HepG2 (cell line): ENCODE data around the gene SMIM21. TPM values are rescaled to one million over a fixed set of nuclear protein-coding genes. Genes with fewer than 3 reads are reported as not detected.

Source experiments
- ATAC-seq: fragments of 200-7000 bp; cut with Tn5 transposase; 3 replicates; pipeline ENCODE4 v1.9.1; 2020; ENCODE audit warnings: mild to moderate bottlenecking, moderate library complexity
- Bru-seq: library from RNA; stranded (reverse); fragments of 400-500 nt; gene quantifications from one replicate; lab custom pipeline; 2021; lab: Mats Ljungman, UMichigan
- BruChase-seq, 2 experiments: library from RNA; stranded (reverse); fragments of 400-500 nt; gene quantifications; one replicate each; lab custom pipeline; 2021; lab: Mats Ljungman, UMichigan
- BruUV-seq: library from RNA; stranded (reverse); fragments of 400-500 nt; replicated peaks from 2 replicates; lab custom pipeline; 2021; lab: Mats Ljungman, UMichigan
- CTCF ChIA-PET: fragments of 300-600 bp; formaldehyde crosslinking; extraction: SDS; loops from one replicate; lab custom pipeline; 2021; ENCODE audit warnings: low total read pairs, inconsistent platforms, low intra/inter-chr PET ratio; lab: Yijun Ruan, JAX
- POLR2A ChIA-PET: fragments of 350-600 bp; sonication (Branson Sonifier 250); formaldehyde crosslinking; loops from one replicate; lab custom pipeline; 2020; ENCODE audit warnings: antibody characterized with exemption, inconsistent platforms; lab: Yijun Ruan, JAX
- DNase-seq: peaks from one replicate; pipeline ENCODE4 v3.0.0-alpha.2; 2015; ENCODE audit warnings: low spot score
- FAIRE-seq: peaks from 3 replicates; lab custom pipeline; 2011; peaks lifted over from hg19 to GRCh38; lab: Jason Lieb, UNC
- H2AFZ ChIP-seq: one replicate; pipeline ENCODE4 v1.6.1; 2011; ENCODE audit warnings: low read length, inconsistent platforms
- H3K27ac ChIP-seq: fragments of 300-600 bp; 3 replicates; pipeline ENCODE4 v1.8.0; 2011; ENCODE audit warnings: mixed run types, mild to moderate bottlenecking, mixed read lengths, low read length, inconsistent platforms; ENCODE audit not compliant: insufficient read depth; ENCODE audit errors: extremely low read length
- H3K27me3 ChIP-seq, 2 experiments: fragments of 200-600 bp in 1 of 2; 2 replicates in 1 of 2; 3 replicates in 1 of 2; pipeline versions ENCODE4 v1.6.0 to v1.8.0; 2011; ENCODE audit warnings: low read length in 2 of 2, mild to moderate bottlenecking in 2 of 2, moderate library complexity in 2 of 2, inconsistent platforms in 1 of 2; ENCODE audit not compliant: insufficient read depth in 2 of 2, control insufficient read depth in 1 of 2
- H3K36me3 ChIP-seq, 2 experiments: fragments of 200-600 bp in 1 of 2; replicated peaks in 1 of 2; 2 replicates in 1 of 2; 3 replicates in 1 of 2; pipeline versions ENCODE4 v1.5.1 to v1.8.0; 2011; ENCODE audit warnings: low read length in 2 of 2, inconsistent platforms in 1 of 2; ENCODE audit not compliant: insufficient read depth in 2 of 2, control insufficient read depth in 1 of 2
- H3K4me1 ChIP-seq: 2 replicates; pipeline ENCODE4 v1.5.1; 2012; ENCODE audit warnings: low read length, inconsistent platforms; ENCODE audit not compliant: insufficient read depth
- H3K4me2 ChIP-seq: 2 replicates; pipeline ENCODE4 v1.6.0; 2011; ENCODE audit warnings: low read depth, low read length, inconsistent platforms
- H3K4me3 ChIP-seq, 3 experiments: fragments of 200-600 bp in 1 of 3; sonication (generic), shearing (Covaris generic) in 1 of 3; replicated peaks in 1 of 3; 2 replicates each; pipeline ENCODE4 v1.5.1; 2011 to 2016; ENCODE audit warnings: low read length in 3 of 3, inconsistent platforms in 2 of 3, low read depth in 2 of 3, mild to moderate bottlenecking in 2 of 3, control low read depth in 1 of 3, mixed read lengths in 1 of 3; ENCODE audit not compliant: insufficient read depth in 1 of 3
- H3K79me2 ChIP-seq: one replicate; pipeline ENCODE4 v1.6.1; 2011; ENCODE audit warnings: low read length, inconsistent platforms; ENCODE audit not compliant: insufficient read depth
- H3K9ac ChIP-seq: 2 replicates; pipeline ENCODE4 v1.6.0; 2011; ENCODE audit warnings: mild to moderate bottlenecking, low read depth, low read length, inconsistent platforms; ENCODE audit not compliant: insufficient read depth
- H3K9me3 ChIP-seq: 2 replicates; pipeline ENCODE4 v1.5.1; 2012; ENCODE audit warnings: mild to moderate bottlenecking, low read length
- H4K20me1 ChIP-seq: 2 replicates; pipeline ENCODE4 v1.6.0; 2011; ENCODE audit warnings: inconsistent platforms, mild to moderate bottlenecking, low read length, moderate library complexity; ENCODE audit not compliant: insufficient read depth
- IKZF1 ChIP-seq: fragments of 450-650 bp; IDR thresholded peaks from 2 replicates; pipeline ENCODE4 v1.7.1; 2016
- JARID2 ChIP-seq: sonication (generic); formaldehyde crosslinking; IDR thresholded peaks from 2 replicates; pipeline ENCODE4 v1.8.1; 2023; ENCODE audit warnings: missing genetic modification reagents, inconsistent platforms; ENCODE audit not compliant: insufficient replicate concordance
- NKX3-1 ChIP-seq: sonication (generic); formaldehyde crosslinking; IDR thresholded peaks from 2 replicates; pipeline ENCODE4 v1.5.0; 2020; ENCODE audit warnings: missing genetic modification reagents
- SMC3 ChIP-seq: IDR thresholded peaks from 2 replicates; pipeline ENCODE4 v1.6.1; 2011; ENCODE audit warnings: low read length, improper control_type of control experiment
- TARDBP ChIP-seq: sonication (generic); formaldehyde crosslinking; IDR thresholded peaks from 2 replicates; pipeline ENCODE4 v1.8.0; 2022; ENCODE audit warnings: mild to moderate bottlenecking, missing genetic modification reagents
- THAP11 ChIP-seq: IDR thresholded peaks from 2 replicates; pipeline ENCODE4 v1.6.1; 2016; ENCODE audit warnings: missing biosample characterization, missing genetic modification reagents
- ZBTB38 ChIP-seq: sonication (generic); formaldehyde crosslinking; IDR thresholded peaks from 2 replicates; pipeline ENCODE4 v1.5.1; 2020; ENCODE audit warnings: mild to moderate bottlenecking, missing genetic modification reagents
- ZNF354B ChIP-seq: sonication (generic); formaldehyde crosslinking; IDR thresholded peaks from 2 replicates; pipeline ENCODE4 v1.8.0; 2022; ENCODE audit warnings: mild to moderate bottlenecking, missing genetic modification reagents
- ZNF556 ChIP-seq: sonication (generic); formaldehyde crosslinking; IDR thresholded peaks from 2 replicates; pipeline ENCODE4 v1.4.0; 2020; ENCODE audit warnings: mild to moderate bottlenecking, missing genetic modification reagents, borderline replicate concordance
- ZNF567 ChIP-seq: sonication (generic); formaldehyde crosslinking; IDR thresholded peaks from 2 replicates; pipeline ENCODE4 v1.8.1; 2023; ENCODE audit warnings: mild to moderate bottlenecking, missing genetic modification reagents, borderline replicate concordance
- ZNF75D ChIP-seq: sonication (generic); formaldehyde crosslinking; IDR thresholded peaks from 2 replicates; pipeline ENCODE4 v1.8.1; 2023; ENCODE audit warnings: missing genetic modification reagents, mild to moderate bottlenecking, borderline replicate concordance
- ZNF850 ChIP-seq: sonication (generic); formaldehyde crosslinking; conservative IDR thresholded peaks from 2 replicates; pipeline ENCODE4 v1.9.0; 2021; ENCODE audit warnings: mild to moderate bottlenecking, missing genetic modification reagents
- WGBS: methylation state at CpG from one replicate; pipeline ENCODE4 v1.1.6; 2017; ENCODE audit warnings: low lambda C conversion rate; 5-methylcytosine and 5-hydroxymethylcytosine counted together
- in situ Hi-C: cut with HindIII; loops from 2 replicates; pipeline ENCODE4 v1.10.0; 2017; ENCODE audit warnings: low pct_unique_long_range_greater_than_20kb; ENCODE audit not compliant: extremely low pct_ligation_motif_present
- intact Hi-C: fragments of 100-400 bp; cut with micrococcal nuclease; formaldehyde crosslinking; loops from one replicate; pipeline ENCODE4 v1.10.0; 2022; ENCODE audit not compliant: unreplicated experiment
- long read RNA-seq, 2 experiments: library from RNA in 1 of 2; library from polyadenylated mRNA in 1 of 2; stranded (forward) in 1 of 2; unstranded in 1 of 2; transcript quantifications; one replicate each; pipeline ENCODE4 v2.0.0, GENCODE V29; 2019 to 2022
- polyA minus RNA-seq, 3 experiments: library from RNA; depleted of rRNA, polyadenylated mRNA; stranded (reverse); fragments of >200 nt; gene quantifications; 2 replicates each; pipeline ENCODE4 v1.2.3, GENCODE V29; 2011; ENCODE audit warnings: low replicate concordance in 1 of 3
- polyA plus RNA-seq, 8 experiments: library from polyadenylated mRNA; depleted of rRNA in 3 of 8; stranded (reverse) in 7 of 8; unstranded in 1 of 8; fragments of >200 nt; fragmentation: Illumina TruSeq in 4 of 8; extraction: Trizol in 4 of 8; gene quantifications; 2 replicates each; pipeline versions ENCODE4 v1.2.1 to v1.2.3, GENCODE V29; 2011 to 2016; ENCODE audit warnings: low read depth in 4 of 8, missing spikeins in 1 of 8, mixed read lengths in 1 of 8; ENCODE audit not compliant: insufficient read depth in 1 of 8
- total RNA-seq, 5 experiments: library from RNA; depleted of rRNA; stranded (reverse); fragments of >200 nt; fragmentation: Illumina TruSeq; extraction: Trizol; gene quantifications; 2 replicates each; pipeline ENCODE4 v1.2.3, GENCODE V29; 2016; ENCODE audit warnings: low read depth in 1 of 5
- TF ChIP-seq, protein P1 (sequence below): sonication (generic); formaldehyde crosslinking; IDR thresholded peaks from 2 replicates; pipeline ENCODE4 v1.8.0; 2022; ENCODE audit warnings: mild to moderate bottlenecking, missing genetic modification reagents, moderate library complexity

The SMIM21 gene
- not detected in 2 replicates for total RNA-seq (2016; rRNA removed; fragmentation: Illumina TruSeq; extraction: Trizol)
- total RNA-seq (2016; cell fraction: cytosol; rRNA removed; fragmentation: Illumina TruSeq; extraction: Trizol; ENCODE audit: low read depth): not detected in 2 replicates
- total RNA-seq (2016; cell fraction: insoluble cytoplasmic fraction; rRNA removed; fragmentation: Illumina TruSeq; extraction: Trizol): not detected in 2 replicates
- total RNA-seq (2016; cell fraction: membrane; rRNA removed; fragmentation: Illumina TruSeq; extraction: Trizol): not detected in 2 replicates
- not detected in 2 replicates for total RNA-seq (2016; cell fraction: nucleus; rRNA removed; fragmentation: Illumina TruSeq; extraction: Trizol)
- not detected in 2 replicates for polyA plus RNA-seq (2011; rRNA removed)
- not detected in 2 replicates for polyA plus RNA-seq (2011; cell fraction: cytosol; rRNA removed)
- polyA plus RNA-seq (2011; cell fraction: nucleus; rRNA removed): not detected in 2 replicates
- polyA plus RNA-seq (2012): not detected in 2 replicates
- polyA plus RNA-seq (2016; cell fraction: cytosol; fragmentation: Illumina TruSeq; extraction: Trizol; ENCODE audit: low read depth): not detected in 2 replicates
- polyA plus RNA-seq (2016; cell fraction: insoluble cytoplasmic fraction; fragmentation: Illumina TruSeq; extraction: Trizol; ENCODE audit: low read depth): not detected in 2 replicates
- not detected in 2 replicates for polyA plus RNA-seq (2016; cell fraction: membrane; fragmentation: Illumina TruSeq; extraction: Trizol; ENCODE audit: low read depth)
- polyA plus RNA-seq (2016; cell fraction: nucleus; fragmentation: Illumina TruSeq; extraction: Trizol; ENCODE audit: insufficient read depth, low read depth): not detected in 2 replicates
- polyA minus RNA-seq (2011; rRNA and poly(A)+ RNA removed; ENCODE audit: low replicate concordance): not detected in 2 replicates
- polyA minus RNA-seq (2011; cell fraction: cytosol; rRNA and poly(A)+ RNA removed): not detected in 2 replicates
- not detected in 2 replicates for polyA minus RNA-seq (2011; cell fraction: nucleus; rRNA and poly(A)+ RNA removed)
- not detected for Bru-seq, nascent RNA
- BruChase-seq, experiment 1, labeled RNA remaining after a 6-hour chase: not detected
- BruChase-seq, experiment 2, labeled RNA remaining after a 2-hour chase: not detected
- long read RNA-seq, experiment 1: 0 reads
- long read RNA-seq, experiment 2: 0 reads

DNA sequence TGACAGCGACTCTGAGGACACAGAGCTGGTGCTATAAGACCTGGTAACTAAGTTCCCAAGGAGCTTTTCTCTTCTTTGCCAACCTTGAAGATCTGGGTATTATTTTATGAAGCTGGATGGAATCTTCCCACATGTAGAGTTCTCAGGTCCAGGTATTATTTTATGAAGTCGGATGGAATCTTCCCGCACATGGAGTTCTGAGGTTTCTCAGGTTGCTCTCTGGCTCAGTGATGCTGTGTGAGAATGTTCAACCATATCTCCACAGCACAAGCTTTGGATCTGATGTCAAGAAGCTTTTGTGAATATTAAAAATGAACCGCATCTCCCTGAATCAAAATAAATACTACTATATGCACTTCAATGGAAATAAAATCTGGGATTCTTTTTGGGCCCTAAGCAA lies at the start of gene SMIM21:
TSS of gene SMIM21 (minus strand) at position 101 of the 400 bp plus-strand sequence. CDS start 140 bp downstream, outside the sequence.
- FAIRE-seq (no peak), ATAC-seq (no peak)
- Histone ChIP-seq H3K9ac (no peak within 1 kb of the TSS), H3K4me3 (no peak within 1 kb of the TSS), H3K27me3 (peaks cover 4 to 13% of the 10 kb centered on the region in 2 experiments; a peak in 3 of 5 replicates), H2AFZ (no peak within 1 kb of the TSS), H3K4me1 (no peaks in the 10 kb centered on the region), H3K79me2 (no peaks in the 10 kb centered on the region), H3K36me3 (no peaks in the 10 kb centered on the region)
- intact Hi-C loops: no loop called here
- POLR2A ChIA-PET: no interaction called here
- no peak for TF ChIP-seq ZBTB38 (CRISPR knock-in tag)
- TF ChIP-seq ZNF75D: no peak
- TF ChIP-seq ZNF354B (CRISPR knock-in tag): no peak
- TF ChIP-seq SMC3: no peak
- no peak for TF ChIP-seq TARDBP (CRISPR knock-in tag)
- no peak for TF ChIP-seq THAP11 (CRISPR knock-in tag)
- TF ChIP-seq NKX3-1 (CRISPR knock-in tag): no peak
- TF ChIP-seq IKZF1: no peak
- TF ChIP-seq ZNF850 (CRISPR knock-in tag): no peak
- no peak for TF ChIP-seq ZNF556 (CRISPR knock-in tag)
- TF ChIP-seq, protein P1, sequence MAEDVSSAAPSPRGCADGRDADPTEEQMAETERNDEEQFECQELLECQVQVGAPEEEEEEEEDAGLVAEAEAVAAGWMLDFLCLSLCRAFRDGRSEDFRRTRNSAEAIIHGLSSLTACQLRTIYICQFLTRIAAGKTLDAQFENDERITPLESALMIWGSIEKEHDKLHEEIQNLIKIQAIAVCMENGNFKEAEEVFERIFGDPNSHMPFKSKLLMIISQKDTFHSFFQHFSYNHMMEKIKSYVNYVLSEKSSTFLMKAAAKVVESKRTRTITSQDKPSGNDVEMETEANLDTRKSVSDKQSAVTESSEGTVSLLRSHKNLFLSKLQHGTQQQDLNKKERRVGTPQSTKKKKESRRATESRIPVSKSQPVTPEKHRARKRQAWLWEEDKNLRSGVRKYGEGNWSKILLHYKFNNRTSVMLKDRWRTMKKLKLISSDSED (CRISPR knock-in tag): no peak
- TF ChIP-seq ZNF567 (CRISPR knock-in tag): no peak
- TF ChIP-seq JARID2 (CRISPR knock-in tag): no peak
- TF ChIP-seq, all 625 proteins: peak for 0
- H3K9me3 ChIP-seq: no peaks in the 10 kb centered on the region
- no peaks in the 10 kb centered on the region for H4K20me1 ChIP-seq
- no peak within 1 kb of the TSS for H3K27ac ChIP-seq
- no peak for DNase-seq
- BruUV-seq: no TSS peak
- no peak within 1 kb of the TSS for H3K4me2 ChIP-seq
- 27% methylated on average over 4 of the region's 4 CpGs for WGBS
- in situ Hi-C loops: no loop called here
- CTCF ChIA-PET: no interaction called here
